NCI-H1048 (cell line): ENCODE results near the gene DDR2.

Source experiments
- DNase-seq: peaks from one replicate; lab custom pipeline; 2025; lab: John Stamatoyannopoulos, UW

The DDR2 gene

DNA sequence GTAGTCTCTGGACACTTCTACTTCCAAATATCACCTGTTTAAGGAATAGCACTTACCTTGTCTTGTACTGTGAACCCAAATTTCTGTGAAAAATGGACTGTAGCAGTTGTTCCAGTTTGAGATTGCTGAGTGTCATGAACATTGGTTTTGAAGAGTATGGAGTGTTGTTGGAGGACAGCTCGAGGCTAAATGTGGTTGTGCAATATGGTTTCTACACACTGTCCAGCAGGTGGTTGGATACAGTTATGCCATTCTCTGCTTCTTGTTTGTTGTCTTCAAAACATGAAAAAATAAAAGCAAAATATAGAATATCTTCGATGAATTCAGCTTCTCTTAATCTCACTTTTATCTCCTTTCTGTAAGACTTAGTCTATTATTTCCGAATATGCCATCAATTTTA lies 67.1 kb downstream of the DDR2 start:
- no peak for DNase-seq

DNA sequence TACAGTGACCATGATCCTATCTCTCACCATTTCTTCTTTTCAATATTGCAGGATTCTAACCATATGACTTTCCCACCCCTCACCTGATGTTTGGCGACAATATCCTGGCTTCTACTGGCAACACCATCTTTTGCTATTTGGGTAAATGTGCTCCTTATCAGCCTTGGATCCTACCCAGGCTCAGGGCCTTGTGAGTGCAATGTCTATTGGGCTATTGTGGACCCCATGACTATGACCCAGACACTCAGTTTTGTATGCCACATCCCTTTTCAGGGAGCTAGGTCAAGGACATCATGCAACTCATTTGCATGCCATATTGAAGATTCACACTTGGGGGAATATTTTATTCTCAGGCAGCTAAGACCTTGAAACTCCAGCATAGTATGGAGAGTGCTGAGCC lies 67.9 kb downstream of the DDR2 start:
- DNase-seq: no peak

DNA sequence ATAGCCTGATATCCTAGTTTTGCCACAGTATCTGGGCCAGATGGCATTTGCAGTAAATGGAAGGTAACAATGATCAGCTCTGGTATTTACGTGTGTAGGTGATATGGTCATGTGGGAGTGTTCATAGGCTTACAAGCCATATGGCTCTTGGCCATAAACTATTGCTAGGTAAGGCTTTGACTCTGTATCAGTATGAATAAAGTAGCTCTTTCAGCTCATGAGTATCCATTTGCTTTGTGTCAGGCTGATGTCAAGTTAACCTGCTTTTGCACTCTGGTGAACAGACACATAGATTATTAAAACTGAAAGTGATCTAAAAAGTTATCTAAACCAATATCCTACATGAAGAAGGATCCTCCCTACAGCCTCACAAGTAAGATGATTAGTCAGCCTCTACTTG lies 69.0 kb downstream of the DDR2 start:
- DNase-seq: no peak

DNA sequence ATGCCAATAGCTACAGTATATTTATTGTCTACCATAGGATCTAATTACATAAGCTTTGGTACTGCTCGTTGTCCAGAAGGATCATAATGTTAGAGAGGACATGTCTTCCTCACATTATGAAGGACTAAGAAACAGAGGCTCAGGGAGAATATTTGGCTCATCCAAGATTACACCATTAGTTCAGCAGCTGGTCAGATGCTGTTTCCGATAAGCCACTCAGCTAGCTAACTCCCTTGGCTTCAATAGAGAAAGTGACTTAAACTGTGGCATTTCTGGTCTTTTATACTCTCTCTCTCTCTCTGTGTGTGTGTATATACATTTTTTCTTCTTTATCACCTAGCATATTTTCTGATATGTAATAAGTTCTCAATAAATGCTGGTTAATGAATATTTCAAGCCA lies 70.4 kb downstream of the DDR2 start:
- DNase-seq: no peak

DNA sequence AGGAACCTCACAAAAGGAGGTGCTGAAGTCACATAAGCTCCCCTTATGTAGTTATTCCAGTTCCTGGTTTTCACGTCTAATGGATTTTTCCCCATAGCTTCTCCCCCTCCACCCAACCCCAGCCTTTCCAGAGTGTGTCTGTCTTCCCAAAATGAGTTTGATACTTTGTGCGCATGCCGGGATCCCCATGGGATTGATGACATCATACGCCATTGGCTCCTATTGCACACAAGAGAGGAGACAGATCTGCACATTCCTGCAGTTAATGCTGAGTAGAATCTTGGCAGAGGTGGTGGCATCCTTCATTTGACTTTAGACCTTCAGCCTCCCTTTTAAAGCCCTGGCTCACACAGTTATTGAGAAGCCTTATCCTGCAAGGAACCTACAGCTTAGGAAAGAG lies 71.4 kb downstream of the DDR2 start:
- no peak for DNase-seq

DNA sequence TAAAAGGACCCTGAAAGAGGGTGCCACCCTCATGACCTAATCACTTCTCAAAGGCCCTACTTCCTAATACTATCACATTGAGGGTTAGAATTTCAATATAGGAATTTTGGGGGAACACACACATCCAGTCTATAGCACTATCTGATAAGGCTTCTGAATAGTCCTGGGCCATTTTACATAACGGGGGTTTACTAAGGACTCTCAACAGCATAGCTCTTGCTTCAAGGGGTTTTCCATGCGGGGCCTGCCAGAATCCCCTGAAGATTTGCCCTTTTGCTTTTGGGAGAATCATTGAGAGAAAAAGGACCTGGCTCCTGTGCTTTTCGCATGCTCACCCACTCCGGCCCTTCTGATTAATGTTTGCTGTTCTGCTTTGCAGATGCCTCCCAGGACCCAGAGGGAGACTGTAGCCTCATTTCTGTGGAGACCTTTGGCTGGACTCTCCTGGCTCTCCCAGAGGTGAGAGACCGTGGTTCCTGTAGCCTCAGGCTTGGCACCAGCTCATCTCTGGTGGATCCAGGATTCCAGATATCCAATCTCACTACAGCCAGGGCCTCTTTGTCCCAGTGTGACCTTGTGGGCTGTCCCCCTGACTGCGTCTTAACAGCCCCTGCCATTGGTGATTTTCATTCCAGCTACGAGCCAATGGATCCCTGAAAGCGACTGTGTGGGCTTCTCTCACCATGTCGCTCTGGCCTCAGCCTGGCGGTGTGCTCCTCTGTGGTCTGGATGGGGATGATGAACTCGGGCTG lies 72.6 kb downstream of the DDR2 start:
- no peak for DNase-seq

DNA sequence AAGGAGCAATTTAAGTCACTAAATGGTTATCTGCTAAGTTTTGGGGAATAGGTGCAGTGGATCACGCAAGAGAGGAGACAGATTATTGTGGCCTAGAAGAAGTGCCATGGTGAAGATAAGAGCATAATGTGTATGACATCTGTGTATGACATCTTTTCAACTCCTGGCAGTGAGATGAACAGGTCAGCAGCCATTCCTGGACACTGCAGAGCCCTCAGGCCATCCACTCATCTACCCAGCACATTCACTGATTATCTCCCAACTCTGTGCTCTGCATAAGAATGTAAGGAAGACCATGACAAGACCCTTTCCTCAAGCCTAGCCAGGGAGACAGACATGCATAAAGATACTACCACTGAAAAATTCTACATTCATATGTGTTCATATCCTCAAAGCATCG lies 73.7 kb downstream of the DDR2 start:
- DNase-seq: no peak

DNA sequence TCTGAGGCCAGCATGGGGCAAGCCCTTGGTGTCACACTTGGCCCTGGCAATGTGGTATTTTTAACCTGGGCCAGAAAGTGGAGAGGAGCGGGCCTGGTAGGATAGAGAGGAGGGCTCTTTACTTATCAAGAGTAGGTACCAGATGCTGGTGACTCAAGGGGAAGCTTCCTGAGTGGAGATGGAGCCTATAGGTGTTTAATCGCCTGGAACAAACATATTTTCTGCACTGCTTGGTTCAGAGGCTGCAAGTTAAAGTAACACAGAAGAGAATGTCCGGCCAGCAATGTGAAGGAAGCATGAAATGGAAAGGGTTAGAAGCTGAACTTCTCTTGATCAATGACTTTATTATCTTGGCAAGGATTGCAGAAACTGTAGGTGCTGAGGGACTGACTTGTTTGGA lies 74.3 kb downstream of the DDR2 start:
- DNase-seq: no peak

DNA sequence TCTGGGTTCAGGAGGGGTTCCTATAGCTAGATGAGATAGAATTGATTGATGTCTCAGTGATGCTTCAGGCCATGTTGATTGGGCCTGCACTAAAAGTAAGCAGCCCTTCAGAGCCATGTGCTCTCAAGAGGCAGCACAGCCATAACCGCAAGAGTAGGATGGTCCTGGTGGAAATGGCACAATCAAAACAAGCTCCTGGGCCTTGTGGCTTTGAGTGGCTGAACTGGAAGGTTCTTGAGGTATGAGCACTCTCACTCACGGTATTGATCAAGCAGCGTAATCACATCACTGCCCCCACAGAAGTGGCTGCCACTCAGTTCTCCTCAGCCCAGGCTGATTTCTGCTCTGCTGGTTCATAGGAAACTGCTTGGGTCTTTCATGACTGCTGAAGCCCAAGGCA lies 76.0 kb downstream of the DDR2 start:
- DNase-seq: no peak

DNA sequence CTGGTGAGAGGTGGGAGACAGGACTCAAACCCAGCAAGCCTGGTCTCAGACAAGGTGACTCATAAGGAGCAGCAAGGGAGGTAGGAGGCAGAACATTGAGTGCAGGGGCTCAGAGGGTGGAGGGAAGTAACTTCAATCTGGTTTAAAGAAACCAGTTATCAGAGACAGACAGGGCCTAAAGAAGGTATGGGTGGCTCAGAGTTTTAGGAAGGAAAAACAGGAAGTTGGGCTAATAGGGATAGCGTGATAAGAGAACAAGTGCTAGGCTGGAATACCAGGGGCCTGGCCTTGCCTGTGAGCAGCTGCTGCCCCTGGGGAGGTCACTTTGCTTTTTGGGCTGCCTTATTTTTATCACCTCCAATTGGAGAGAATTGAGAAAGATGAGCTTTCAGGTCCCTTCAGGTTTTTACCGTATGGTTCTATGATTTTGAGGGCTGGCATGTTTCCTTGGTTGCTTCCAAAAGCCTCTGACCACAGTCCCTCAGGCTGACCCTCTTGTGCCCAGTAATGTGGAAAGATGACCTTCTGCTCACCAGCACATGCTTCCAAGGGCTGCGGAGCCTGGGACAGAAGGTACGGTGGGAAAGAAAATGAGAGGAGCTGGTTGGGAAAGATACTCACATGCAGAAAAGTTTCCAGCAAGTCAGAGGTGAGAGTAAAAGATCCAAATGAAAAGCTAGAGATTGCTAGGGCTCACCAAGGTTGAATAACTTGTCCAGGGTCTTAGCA lies 77.0 kb downstream of the DDR2 start:
- no peak for DNase-seq

DNA sequence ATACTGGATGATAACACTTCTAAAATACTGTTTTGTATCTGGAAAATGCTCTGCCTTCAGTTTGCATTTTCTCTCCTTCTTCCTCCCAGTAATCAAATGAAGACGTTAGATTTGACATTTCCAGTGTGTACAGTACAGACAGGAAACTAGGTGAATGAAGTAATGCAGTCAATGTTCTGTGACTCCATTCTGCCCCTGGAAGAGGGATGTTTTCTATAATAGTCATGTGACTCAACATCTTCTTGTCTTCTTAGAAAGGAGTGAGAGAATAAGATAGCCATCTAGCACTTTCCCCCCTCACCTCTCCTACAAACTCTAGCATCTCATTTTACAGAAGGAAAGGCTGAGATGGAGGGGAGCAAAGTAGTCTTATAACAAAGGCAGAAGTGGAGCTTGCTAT lies 77.6 kb downstream of the DDR2 start:
- DNase-seq: no peak

DNA sequence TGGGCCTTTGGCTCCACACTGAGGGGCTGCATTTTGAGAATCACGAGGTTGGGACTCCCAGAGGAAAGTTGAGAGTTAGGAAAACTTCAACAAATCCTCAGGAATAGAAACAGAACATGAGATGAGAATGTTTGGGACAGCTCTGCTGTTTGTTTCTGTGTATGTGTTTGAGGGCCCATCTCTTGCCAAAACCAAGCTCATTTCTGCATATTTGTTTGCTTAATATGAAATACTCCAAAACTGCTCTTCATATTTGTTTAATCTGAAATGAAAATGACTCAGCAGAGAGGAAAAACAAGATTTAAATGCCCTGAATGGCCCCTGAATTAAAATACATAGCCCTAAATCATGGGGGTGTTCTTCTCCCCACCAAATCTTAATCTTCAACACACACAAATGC lies 78.1 kb downstream of the DDR2 start:
- DNase-seq: no peak

DNA sequence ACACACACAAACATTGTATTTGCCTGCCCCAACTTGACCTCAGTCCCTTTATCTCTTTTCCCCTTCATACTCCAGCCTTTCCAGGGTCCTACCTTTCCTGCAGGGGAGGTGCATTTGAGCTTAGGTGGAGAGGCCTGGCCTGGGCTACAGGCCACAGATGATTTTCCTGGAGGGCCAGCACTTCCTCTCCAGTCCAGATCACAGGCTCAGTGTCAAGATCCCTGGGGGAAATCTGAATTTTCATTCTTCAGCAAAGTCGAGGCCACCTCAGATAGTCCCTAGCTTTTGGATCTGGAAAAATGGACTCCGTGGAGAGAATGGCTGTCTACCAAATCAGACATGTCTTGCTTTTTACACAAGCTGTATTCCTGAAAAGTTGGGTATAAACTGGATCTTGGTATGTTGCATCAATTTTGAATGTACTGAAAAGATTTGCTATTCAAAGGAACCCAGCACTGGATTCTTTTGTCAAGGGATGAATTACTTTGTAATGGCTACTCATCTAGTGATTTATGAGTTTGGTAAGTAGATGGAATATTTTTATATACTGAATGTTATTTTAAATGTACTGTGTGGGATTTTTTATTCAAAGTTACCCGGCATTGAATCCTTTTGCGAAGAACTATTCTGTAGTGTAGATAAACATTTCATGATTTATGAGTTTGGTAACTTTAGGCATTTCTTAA lies 78.7 kb downstream of the DDR2 start:
- DNase-seq: no peak

DNA sequence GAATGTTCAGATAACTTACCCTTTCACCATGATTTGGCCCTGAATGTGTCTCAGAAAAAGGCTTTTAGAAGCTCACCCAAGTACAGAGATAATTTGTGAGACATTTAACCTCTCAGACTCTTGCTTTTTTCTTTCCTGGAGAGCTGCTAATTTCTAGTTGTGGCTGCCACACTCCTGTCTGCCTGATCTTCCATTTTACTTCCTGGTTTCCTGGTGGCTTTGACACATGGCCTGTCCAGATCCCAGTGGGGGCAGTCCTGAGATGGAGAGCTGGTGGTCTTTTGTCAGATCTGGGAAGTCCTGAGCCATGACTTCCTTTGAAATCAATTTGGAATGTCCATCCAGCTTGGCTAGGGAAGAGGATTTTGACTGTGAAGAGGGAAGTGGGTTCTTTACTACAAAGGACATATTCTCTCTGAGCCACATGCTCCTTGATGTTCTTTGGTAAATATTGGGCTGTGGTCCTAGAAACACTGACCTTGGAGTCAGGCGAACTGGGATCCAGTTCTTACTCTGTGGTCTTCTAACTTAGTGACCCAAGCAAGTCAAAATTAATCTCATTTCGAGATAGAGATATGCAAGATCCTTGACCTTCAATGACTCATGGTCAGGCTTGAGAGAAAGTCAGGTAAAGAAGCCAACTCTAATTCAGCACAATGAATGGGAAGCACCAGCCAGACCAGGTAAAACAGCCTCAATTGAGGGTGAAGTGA lies 80.2 kb downstream of the DDR2 start:
- no peak for DNase-seq

DNA sequence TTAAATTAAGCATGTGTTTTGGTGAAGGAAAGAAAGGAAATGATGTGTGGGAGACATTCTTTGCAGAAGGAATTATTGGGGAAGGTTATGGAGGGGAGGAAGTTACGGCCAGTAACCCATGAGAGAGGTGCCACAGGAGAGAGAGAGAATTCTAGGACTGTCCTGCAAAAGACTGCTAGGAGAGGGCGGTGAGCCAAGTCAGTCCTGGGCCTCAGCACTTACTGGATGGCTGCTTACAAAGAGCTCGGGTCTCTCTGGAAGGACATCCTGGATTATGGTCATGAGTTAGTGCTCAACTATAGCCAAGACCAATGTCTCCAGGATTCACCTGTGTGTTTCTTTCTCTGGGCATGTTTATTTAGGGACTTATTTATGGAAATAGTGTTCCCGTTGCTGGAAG lies 83.9 kb downstream of the DDR2 start:
- no peak for DNase-seq

DNA sequence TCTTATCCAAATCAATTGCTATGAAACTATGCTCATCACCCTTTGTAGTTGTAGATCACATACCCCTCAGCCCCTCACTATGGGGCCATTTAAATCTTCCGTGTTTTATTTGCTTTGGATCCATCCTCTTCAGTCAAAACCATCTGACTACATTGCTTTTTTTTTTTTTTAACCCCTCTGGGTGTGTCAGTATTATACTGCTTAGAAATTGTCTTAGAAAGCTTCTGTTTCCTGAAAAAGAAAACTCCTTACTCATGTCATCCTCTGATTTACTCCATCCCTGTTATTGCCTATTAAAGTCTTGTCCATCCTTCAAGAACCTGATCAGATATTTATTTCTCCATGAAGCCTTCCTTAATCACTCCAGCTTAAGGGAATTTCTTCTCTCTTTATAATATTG lies 84.3 kb downstream of the DDR2 start:
- DNase-seq: no peak

DNA sequence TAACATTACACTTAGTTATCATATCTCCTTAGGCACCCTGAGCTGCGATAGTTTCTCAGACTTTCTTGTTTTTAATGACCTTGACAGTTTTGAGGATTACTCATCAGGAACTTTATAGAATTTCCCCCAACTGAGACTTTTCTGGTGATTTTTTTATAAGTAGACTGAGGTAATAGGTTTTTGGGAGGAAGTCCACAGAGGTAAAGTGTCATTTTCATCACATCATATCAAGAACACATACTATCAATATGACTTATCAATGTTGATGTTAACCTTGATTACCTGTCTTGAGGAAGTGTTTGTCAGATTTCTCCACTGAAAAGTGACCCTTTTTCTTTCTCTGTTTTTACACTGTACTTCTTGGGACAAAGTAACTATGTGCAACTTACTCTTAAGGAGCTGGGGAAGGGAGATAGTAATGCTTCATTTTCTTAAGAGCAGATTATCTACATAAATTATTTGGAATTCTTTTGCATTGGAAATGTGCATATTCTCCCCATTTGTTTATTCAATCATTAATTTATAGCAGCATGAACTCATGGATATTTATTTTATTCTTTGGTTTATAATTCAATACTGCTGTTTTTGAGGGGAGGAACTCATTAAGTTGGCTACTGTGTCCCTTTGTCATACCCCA lies 85.4 kb downstream of the DDR2 start:
- no peak for DNase-seq

DNA sequence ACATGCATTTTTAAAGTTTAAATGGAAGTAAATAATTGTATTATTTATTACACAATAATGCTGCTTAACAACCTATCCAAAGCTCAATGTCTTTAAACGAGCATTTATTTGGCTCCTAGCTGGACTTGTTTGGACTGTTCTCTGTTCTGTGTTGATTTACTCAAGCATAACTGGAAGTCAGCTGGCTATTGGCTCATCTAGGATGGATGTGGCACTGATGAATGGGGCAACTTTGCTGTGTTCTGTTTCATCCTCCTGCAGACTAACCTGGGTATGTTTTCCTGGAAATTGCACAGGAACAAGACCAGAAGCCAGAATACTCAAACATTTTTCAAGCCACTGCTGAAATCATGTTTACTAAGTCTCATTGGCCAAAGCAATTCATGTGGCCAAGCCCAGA lies 87.4 kb downstream of the DDR2 start:
- DNase-seq: no peak

DNA sequence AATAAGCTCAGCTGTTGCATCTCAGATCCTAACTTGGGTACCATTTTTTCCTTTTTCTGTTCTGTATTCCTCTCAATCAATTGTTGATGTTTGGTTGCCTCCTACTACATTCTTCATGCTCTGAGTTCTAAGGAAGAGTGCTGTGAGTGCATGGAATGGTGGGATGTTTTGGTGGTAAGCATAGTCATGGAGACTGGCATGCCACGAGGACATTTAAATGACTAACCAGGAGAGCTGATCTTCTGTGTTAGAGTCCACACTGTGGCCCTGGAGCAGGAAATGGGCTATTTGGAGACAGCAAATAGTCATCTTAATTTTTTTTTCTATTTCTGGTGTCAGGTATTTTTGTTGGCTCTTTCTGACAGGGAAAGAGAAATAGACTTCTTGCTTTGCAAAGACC lies 88.7 kb downstream of the DDR2 start:
- no peak for DNase-seq

DNA sequence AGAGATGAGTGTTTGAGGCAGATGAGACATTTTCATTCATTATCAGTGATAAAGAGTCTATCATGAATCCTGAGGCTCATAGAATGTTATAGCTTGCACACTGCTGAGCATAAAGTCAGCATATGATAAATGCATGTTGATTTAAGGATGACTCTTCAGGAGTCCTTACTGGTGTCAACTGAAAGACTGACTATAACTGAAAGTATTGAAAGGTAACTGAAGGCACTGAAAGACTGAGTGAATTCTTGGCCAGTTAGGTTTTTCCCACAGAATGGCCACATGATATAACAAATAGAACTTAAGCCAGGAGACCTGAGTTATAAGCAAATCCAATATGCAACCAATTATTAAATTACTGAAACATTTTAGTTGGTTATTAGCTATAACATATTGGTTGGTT lies 89.2 kb downstream of the DDR2 start:
- no peak for DNase-seq

DNA sequence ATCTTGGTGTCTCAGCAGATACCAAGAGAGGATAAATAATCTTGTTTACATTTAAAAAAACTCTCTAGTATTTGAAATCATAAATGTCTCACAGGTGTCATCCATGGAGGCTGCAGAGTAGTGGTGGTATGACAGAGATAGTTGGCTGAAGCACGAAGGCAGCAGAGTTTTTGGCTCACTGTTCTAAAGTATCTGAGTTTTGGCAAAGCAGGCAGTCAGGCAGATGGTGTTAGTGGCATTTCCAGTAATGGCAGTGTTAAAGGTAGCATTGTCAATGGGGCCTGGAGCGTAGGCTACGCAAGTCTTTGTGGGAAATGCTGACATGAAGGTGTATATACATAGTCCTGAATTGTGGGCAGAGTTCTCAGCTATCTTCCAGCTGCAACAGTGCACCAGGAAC lies 89.8 kb downstream of the DDR2 start:
- no peak for DNase-seq

DNA sequence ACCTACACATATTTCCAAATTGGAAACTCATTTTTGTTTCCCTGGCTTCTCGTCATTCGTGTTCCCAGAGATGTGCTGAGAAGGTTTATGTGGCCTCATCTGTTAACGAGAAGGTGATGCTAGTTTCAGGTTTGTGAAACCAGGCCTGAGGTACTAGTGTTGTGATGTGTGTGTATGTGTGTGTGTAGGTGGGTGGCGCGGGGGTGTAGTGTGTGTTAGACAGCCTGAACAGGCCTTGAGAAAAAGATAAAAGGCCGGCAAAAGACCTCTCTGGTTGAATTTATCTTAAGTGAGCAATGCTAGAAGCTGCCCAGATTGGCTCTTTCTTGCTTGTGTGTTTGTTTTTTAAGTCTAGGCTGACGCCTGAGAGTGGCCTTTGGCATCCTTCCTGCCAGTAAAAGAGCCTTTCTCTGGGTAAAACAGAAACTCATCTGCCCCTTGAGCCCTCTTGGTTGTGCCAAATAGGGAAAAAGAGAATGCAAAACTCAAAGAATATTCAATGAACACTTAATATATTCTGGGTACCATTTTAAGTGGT lies 92.4 kb downstream of the DDR2 start:
- no peak for DNase-seq
